Activated CD8-positive, alpha-beta T cell treated with anti-CD3 and anti-CD28 coated beads for 36 hours (primary cell): Measurements from ENCODE around the gene POTEG. TPM values are rescaled to one million over a fixed set of nuclear protein-coding genes. Genes with fewer than 3 reads are reported as not detected.
"Not testable (repeated sequence)": the region's sequence is repeated elsewhere in the genome, so short reads cannot be mapped to it uniquely, and the experiment has no call there.

ENCODE experiments used
- ATAC-seq: fragments of 200-7000 bp; cut with Tn5 transposase; one replicate; pipeline ENCODE4 v1.10.0; 2021; ENCODE audit warnings: mild to moderate bottlenecking, moderate library complexity
- CTCF ChIA-PET: fragments of 350-600 bp; sonication (Branson Sonifier 250); formaldehyde crosslinking; loops from one replicate; lab custom pipeline; 2021; ENCODE audit warnings: antibody characterized with exemption; lab: Charles Lee
- POLR2A ChIA-PET: fragments of 350-600 bp; sonication (Branson Sonifier 250); formaldehyde crosslinking; loops from one replicate; lab custom pipeline; 2021; ENCODE audit warnings: antibody characterized with exemption; lab: Charles Lee
- DNase-seq: peaks from one replicate; pipeline ENCODE4 v3.0.0-alpha.2; 2020
- H3K27ac Mint-ChIP-seq: one replicate; pipeline ENCODE4 v1.8.0; 2021; ENCODE audit warnings: mild to moderate bottlenecking, mixed read lengths
- H3K27me3 Mint-ChIP-seq: one replicate; pipeline ENCODE4 v1.8.0; 2021; ENCODE audit warnings: mixed read lengths
- H3K36me3 Mint-ChIP-seq: one replicate; pipeline ENCODE4 v1.8.0; 2021; ENCODE audit warnings: low read depth, mixed read lengths
- H3K4me1 Mint-ChIP-seq: one replicate; pipeline ENCODE4 v1.8.0; 2021; ENCODE audit warnings: low read depth, mixed read lengths
- H3K4me3 Mint-ChIP-seq: one replicate; pipeline ENCODE4 v1.8.0; 2021; ENCODE audit warnings: mild to moderate bottlenecking, moderate library complexity, mixed read lengths
- H3K9me3 Mint-ChIP-seq: one replicate; pipeline ENCODE4 v1.8.0; 2021; ENCODE audit warnings: mixed read lengths
- intact Hi-C: fragments of 100-400 bp; cut with micrococcal nuclease; formaldehyde crosslinking; loops from one replicate; pipeline ENCODE4 v1.10.0; 2022
- total RNA-seq, 2 experiments: library from RNA; stranded (reverse); gene quantifications; one replicate each; pipeline ENCODE4 v1.2.3, GENCODE V29; 2021

POTEG gene
- total RNA-seq, 2 experiments from 2014 or later = not detected

DNA sequence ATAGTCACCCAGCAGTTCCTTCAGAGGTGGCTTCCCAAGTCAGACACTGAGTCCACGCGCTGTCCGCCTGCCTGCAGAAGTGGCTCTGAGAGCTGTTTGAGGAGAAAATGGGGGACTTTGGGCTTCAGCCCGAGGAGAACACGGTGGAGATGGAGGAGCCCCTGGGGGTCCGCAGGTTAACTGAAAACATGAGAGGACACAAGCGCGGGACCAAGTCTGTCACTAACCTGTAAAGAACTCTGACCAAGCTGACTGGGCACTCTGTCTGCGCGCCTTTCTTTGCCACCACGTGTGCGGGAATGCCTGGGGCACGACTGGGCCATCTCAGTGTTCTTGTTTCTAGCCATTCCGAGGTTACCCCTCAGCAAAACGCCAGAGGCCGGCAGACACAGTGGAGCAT is 62.4 kb downstream of the POTEG start:
- H3K4me3 Mint-ChIP-seq, H3K27ac Mint-ChIP-seq, H3K9me3 Mint-ChIP-seq, intact Hi-C loops, H3K4me1 Mint-ChIP-seq, H3K27me3 Mint-ChIP-seq, CTCF ChIA-PET, H3K36me3 Mint-ChIP-seq, DNase-seq, POLR2A ChIA-PET, ATAC-seq: not testable (repeated sequence)

DNA sequence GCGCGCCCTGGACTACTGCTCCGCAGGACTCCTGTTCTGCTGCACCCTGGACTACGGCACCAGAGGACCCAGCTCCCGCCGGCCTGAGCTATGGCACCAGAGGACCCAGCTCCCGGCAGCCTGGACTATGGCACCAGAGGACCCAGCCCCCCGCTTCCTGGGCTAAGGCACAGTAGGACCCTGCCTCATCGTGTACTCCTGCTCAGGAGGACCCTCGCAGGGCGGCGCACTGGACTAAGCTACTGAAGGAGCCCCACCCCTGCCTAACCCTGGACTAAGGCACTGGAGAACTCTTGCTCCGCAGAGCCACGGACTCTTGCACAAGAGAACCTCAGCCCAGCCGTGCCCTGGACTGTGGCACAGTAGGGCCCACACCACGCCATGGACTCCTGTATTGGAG is 71.3 kb downstream of the POTEG start:
- H3K27ac Mint-ChIP-seq, intact Hi-C loops, H3K27me3 Mint-ChIP-seq, CTCF ChIA-PET, DNase-seq, POLR2A ChIA-PET, H3K9me3 Mint-ChIP-seq, H3K4me3 Mint-ChIP-seq, H3K36me3 Mint-ChIP-seq, ATAC-seq, H3K4me1 Mint-ChIP-seq: not testable (repeated sequence)

DNA sequence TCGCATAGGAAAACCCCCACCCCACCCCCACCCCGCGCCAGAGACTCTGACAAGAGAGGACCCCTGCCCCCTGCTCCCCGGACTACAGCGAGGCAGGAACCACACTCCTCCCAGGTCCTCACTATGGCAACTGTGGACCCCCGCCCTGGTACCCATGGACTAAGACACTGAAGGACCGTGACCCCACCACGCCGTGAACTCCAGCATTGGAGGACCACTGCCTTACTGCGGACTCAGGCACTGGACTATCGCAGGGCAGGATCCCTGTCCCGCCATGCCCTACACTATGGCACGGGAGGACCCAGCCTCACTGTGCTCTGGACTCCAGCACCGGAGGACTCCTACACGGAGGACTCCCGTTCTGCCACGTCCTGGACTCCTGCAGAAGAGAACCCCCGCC is 71.8 kb downstream of the POTEG start:
- not testable (repeated sequence) for H3K27ac Mint-ChIP-seq

DNA sequence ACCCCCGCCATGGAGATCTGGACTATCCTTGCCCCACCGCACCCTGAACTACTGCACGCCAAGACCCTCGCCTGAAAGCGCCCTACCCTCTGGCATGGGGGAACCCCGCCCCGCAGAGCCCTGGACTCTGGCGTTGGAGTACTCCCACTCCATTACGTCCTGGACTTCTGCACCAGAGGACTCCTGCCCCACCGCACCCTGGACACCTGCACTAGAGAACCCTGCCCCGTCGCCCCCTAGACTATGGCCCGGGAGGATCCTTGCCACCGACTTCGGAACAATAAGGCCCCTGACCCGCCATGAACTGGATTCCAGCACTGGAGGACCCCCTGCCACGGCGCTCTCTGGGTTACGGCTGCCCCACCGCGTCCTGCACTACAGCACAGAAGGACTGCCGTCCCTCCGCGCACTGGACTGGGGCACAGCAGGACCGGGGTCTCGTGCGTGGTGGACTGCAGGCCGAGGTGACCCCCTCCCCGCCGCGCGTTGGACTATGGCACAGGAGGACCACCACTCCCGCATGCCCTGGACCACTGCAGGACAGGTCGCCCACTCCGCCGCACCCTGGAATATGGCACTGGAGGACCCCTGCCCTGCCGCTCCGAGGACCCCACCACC is 72.4 kb downstream of the POTEG start:
- H3K27me3 Mint-ChIP-seq, H3K4me3 Mint-ChIP-seq, ATAC-seq, CTCF ChIA-PET, DNase-seq, H3K27ac Mint-ChIP-seq, POLR2A ChIA-PET, H3K9me3 Mint-ChIP-seq, intact Hi-C loops, H3K36me3 Mint-ChIP-seq, H3K4me1 Mint-ChIP-seq: not testable (repeated sequence)

More for the DNA sequence above, 71.8 kb downstream of the POTEG start:
- CTCF ChIA-PET, POLR2A ChIA-PET, ATAC-seq, H3K4me3 Mint-ChIP-seq, intact Hi-C loops, H3K9me3 Mint-ChIP-seq, DNase-seq, H3K36me3 Mint-ChIP-seq, H3K27me3 Mint-ChIP-seq, H3K4me1 Mint-ChIP-seq: not testable (repeated sequence)

DNA sequence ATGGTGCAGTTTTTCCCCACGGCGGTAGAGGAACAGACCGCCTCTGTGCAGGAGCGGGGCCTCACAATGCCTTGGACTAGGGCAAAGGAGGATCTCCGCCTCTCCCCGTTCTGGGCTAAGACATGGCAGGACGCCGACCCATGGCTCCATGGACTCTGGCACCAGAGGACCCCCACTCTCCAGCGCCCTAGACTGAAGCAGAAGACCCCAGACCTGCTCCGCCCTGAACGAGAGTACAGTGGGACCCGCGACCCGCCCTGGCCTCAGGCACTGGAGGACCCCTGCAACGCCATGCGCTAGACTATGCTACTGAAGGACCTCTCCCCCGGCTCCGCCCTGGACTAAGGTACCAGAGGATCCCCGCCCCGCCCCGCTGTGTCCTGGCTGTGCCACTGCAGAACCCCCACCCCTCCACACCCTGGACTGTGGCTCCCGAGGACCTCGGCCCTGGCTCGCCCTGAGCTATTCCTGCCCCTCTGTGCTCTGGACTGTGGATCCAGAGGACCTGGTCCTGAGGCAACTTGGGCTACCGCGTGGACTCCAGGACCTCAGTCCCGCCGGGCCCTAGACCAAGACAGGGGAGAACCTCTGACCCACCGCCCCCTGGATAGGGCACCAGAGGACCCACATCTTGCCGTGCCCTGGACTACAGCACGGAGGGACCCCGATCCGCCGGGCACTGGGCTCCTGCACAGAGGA is 73.1 kb downstream of the POTEG start:
- H3K4me3 Mint-ChIP-seq, POLR2A ChIA-PET, CTCF ChIA-PET, H3K27me3 Mint-ChIP-seq, H3K27ac Mint-ChIP-seq, intact Hi-C loops, ATAC-seq, DNase-seq, H3K36me3 Mint-ChIP-seq, H3K9me3 Mint-ChIP-seq, H3K4me1 Mint-ChIP-seq: not testable (repeated sequence)
